H9 (cell line): ENCODE results near the gene SPAG17. TPM values are rescaled to one million over a fixed set of nuclear protein-coding genes. Genes with fewer than 3 reads are reported as not detected.

Source experiments
- DNase-seq: peaks from one replicate; pipeline ENCODE4 v3.0.0-alpha.2; 2017
- H2AFZ ChIP-seq: one replicate; pipeline ENCODE4 v1.6.1; 2013; ENCODE audit warnings: mild to moderate bottlenecking, low read length, control low read depth, moderate library complexity
- H2AK5ac ChIP-seq: 2 replicates; pipeline ENCODE4 v1.6.1; 2013; ENCODE audit warnings: low read length, control low read depth, mixed read lengths; ENCODE audit not compliant: insufficient read length
- H2BK120ac ChIP-seq: one replicate; pipeline ENCODE4 v1.6.1; 2013; ENCODE audit warnings: low read depth, mild to moderate bottlenecking, low read length, control low read depth, inconsistent platforms; ENCODE audit not compliant: poor library complexity, severe bottlenecking
- H2BK12ac ChIP-seq: 2 replicates; pipeline ENCODE4 v1.6.1; 2013; ENCODE audit warnings: low read length, control low read depth, mixed read lengths, low read depth; ENCODE audit not compliant: insufficient read length
- H2BK15ac ChIP-seq: 2 replicates; pipeline ENCODE4 v1.6.1; 2013; ENCODE audit warnings: low read depth, low read length, control low read depth
- H2BK20ac ChIP-seq: one replicate; pipeline ENCODE4 v1.6.1; 2013; ENCODE audit warnings: low read depth, mild to moderate bottlenecking, low read length, control low read depth, inconsistent platforms; ENCODE audit not compliant: poor library complexity, severe bottlenecking
- H2BK5ac ChIP-seq: 2 replicates; pipeline ENCODE4 v1.6.1; 2013; ENCODE audit warnings: low read length, control low read depth, mixed read lengths; ENCODE audit not compliant: insufficient read length
- H3K14ac ChIP-seq: 2 replicates; pipeline ENCODE4 v1.6.1; 2013; ENCODE audit warnings: low read length, control low read depth; ENCODE audit not compliant: insufficient read depth
- H3K18ac ChIP-seq: 2 replicates; pipeline ENCODE4 v1.6.1; 2013; ENCODE audit warnings: low read depth, mild to moderate bottlenecking, mixed read lengths, low read length, control low read depth; ENCODE audit not compliant: insufficient read length
- H3K23ac ChIP-seq: 2 replicates; pipeline ENCODE4 v1.6.1; 2013; ENCODE audit warnings: low read length, control low read depth, mixed read lengths, low read depth; ENCODE audit not compliant: insufficient read length
- H3K23me2 ChIP-seq: 2 replicates; pipeline ENCODE4 v1.6.1; 2013; ENCODE audit warnings: low read depth, mild to moderate bottlenecking, mixed read lengths, low read length, control low read depth; ENCODE audit not compliant: insufficient read length, poor library complexity, severe bottlenecking
- H3K27ac ChIP-seq: 2 replicates; pipeline ENCODE4 v1.5.1; 2013; ENCODE audit warnings: low read length, control low read depth, mixed read lengths, low read depth; ENCODE audit not compliant: insufficient read length
- H3K27me3 ChIP-seq: 2 replicates; pipeline ENCODE4 v1.6.1; 2013; ENCODE audit warnings: low read length, control low read depth, inconsistent platforms; ENCODE audit not compliant: insufficient read depth
- H3K4ac ChIP-seq: 2 replicates; pipeline ENCODE4 v1.6.1; 2013; ENCODE audit warnings: low read depth, mild to moderate bottlenecking, control low read depth, inconsistent platforms, low read length, moderate library complexity
- H3K4me1 ChIP-seq: 2 replicates; pipeline ENCODE4 v1.6.1; 2013; ENCODE audit warnings: low read length, control low read depth, inconsistent platforms; ENCODE audit not compliant: insufficient read depth
- H3K4me2 ChIP-seq: 2 replicates; pipeline ENCODE4 v1.6.1; 2013; ENCODE audit warnings: low read length, control low read depth, mixed read lengths; ENCODE audit not compliant: insufficient read length, insufficient read depth
- H3K56ac ChIP-seq: 2 replicates; pipeline ENCODE4 v1.6.1; 2013; ENCODE audit warnings: low read depth, mild to moderate bottlenecking, mixed read lengths, low read length, control low read depth; ENCODE audit not compliant: insufficient read length
- H3K79me1 ChIP-seq: 2 replicates; pipeline ENCODE4 v1.6.1; 2013; ENCODE audit warnings: low read depth, mild to moderate bottlenecking, moderate library complexity, low read length, control low read depth, inconsistent platforms; ENCODE audit not compliant: insufficient read depth, poor library complexity, severe bottlenecking
- H3K79me2 ChIP-seq: 2 replicates; pipeline ENCODE4 v1.6.1; 2013; ENCODE audit warnings: low read length, control low read depth, inconsistent platforms; ENCODE audit not compliant: insufficient read depth
- H3K9ac ChIP-seq: 2 replicates; pipeline ENCODE4 v1.6.1; 2013; ENCODE audit warnings: low read length, control low read depth, mixed read lengths; ENCODE audit not compliant: insufficient read length; ENCODE audit errors: extremely low read depth
- H3K9me3 ChIP-seq: one replicate; pipeline ENCODE4 v1.6.1; 2013; ENCODE audit warnings: low read depth, low read length, inconsistent platforms; ENCODE audit not compliant: control insufficient read depth
- H3T11ph ChIP-seq: one replicate; pipeline ENCODE4 v1.6.1; 2013; ENCODE audit warnings: mild to moderate bottlenecking, low read length, control low read depth, inconsistent platforms
- H4K20me1 ChIP-seq: one replicate; pipeline ENCODE4 v1.6.1; 2013; ENCODE audit not compliant: control insufficient read depth, insufficient read length, insufficient read depth
- H4K5ac ChIP-seq: 2 replicates; pipeline ENCODE4 v1.6.1; 2013; ENCODE audit warnings: low read depth, mild to moderate bottlenecking, mixed read lengths, low read length, control low read depth; ENCODE audit not compliant: insufficient read length
- H4K8ac ChIP-seq: replicated peaks from 2 replicates; pipeline ENCODE4 v1.6.1; 2013; ENCODE audit warnings: low read length, control low read depth, mixed read lengths, low read depth; ENCODE audit not compliant: insufficient read length
- H4K91ac ChIP-seq: 2 replicates; pipeline ENCODE4 v1.6.1; 2013; ENCODE audit warnings: low read depth, mild to moderate bottlenecking, moderate library complexity, mixed read lengths, low read length, control low read depth; ENCODE audit not compliant: insufficient read length
- H3K27ac Mint-ChIP-seq, 3 experiments: 2 replicates in 2 of 3; 3 replicates in 1 of 3; pipeline ENCODE4 v1.8.0; 2020 to 2021; ENCODE audit warnings: mixed read lengths in 3 of 3, mild to moderate bottlenecking in 1 of 3, moderate library complexity in 1 of 3
- H3K27me3 Mint-ChIP-seq: 2 replicates; pipeline ENCODE4 v1.8.0; 2021; ENCODE audit warnings: low read depth, mild to moderate bottlenecking, moderate library complexity, mixed read lengths
- H3K36me3 Mint-ChIP-seq, 3 experiments: 2 replicates in 2 of 3; 3 replicates in 1 of 3; pipeline ENCODE4 v1.8.0; 2020 to 2021; ENCODE audit warnings: low read depth in 3 of 3, mixed read lengths in 3 of 3; ENCODE audit not compliant: insufficient read depth in 1 of 3
- H3K4me1 Mint-ChIP-seq, 2 experiments: 2 replicates each; pipeline ENCODE4 v1.8.0; 2020; ENCODE audit warnings: mixed read lengths in 2 of 2
- H3K4me3 Mint-ChIP-seq, 2 experiments: 2 replicates in 1 of 2; 3 replicates in 1 of 2; pipeline ENCODE4 v1.8.0; 2020 to 2021; ENCODE audit warnings: mild to moderate bottlenecking in 2 of 2, mixed read lengths in 2 of 2, moderate library complexity in 1 of 2
- H3K9me3 Mint-ChIP-seq, 2 experiments: 2 replicates in 1 of 2; 3 replicates in 1 of 2; pipeline ENCODE4 v1.8.0; 2020; ENCODE audit warnings: mild to moderate bottlenecking in 2 of 2, mixed read lengths in 2 of 2, moderate library complexity in 1 of 2
- WGBS: extraction: QIAGEN DNeasy Blood & Tissue Kit; methylation state at CpG from one replicate; pipeline ENCODE4 v1.1.7; 2013; ENCODE audit warnings: missing lambda C conversion rate, low lambda C conversion rate, mixed read lengths; ENCODE audit not compliant: insufficient read length; ENCODE audit errors: extremely low coverage; 5-methylcytosine and 5-hydroxymethylcytosine counted together
- total RNA-seq: library from RNA; stranded (reverse); gene quantifications from 2 replicates; pipeline ENCODE4 v1.2.1, GENCODE V29; 2021
- TF ChIP-seq, protein P1 (sequence below): fragments of 200-600 bp; sonication (generic); conservative IDR thresholded peaks from 3 replicates; pipeline ENCODE4 v1.8.0; 2021; ENCODE audit warnings: antibody characterized with exemption, mild to moderate bottlenecking

Gene SPAG17
- total RNA-seq, 1 experiment from 2014 or later, result 0.37 TPM

DNA sequence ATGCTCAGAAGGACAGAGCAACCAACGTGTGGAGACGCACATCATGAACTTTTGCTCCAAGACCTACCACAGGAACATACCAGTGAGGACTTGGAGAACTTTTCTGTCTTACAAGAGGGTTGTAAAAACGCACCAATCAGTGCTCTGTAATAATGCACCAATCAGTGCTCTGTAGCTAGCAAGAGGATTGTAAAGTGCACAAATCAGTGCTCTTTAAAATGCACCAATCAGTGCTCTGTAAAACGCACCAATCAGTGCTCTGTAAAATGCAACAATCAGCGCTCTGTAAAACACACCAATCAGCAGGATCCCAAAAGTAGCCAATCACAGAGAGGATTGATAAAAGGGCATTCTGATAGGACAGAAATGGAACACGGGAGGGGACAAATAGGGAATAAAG is 40.4 kb upstream of the SPAG17 start:
- H3K4ac ChIP-seq, result no peak overlapping the region
- H3K4me3 Mint-ChIP-seq, result no peak overlapping the region
- no peak overlapping the region for H2BK12ac ChIP-seq
- no peaks in the 10 kb centered on the region for H3K9me3 ChIP-seq
- no peak overlapping the region for H3K14ac ChIP-seq
- H3K27ac ChIP-seq, result no peak overlapping the region
- H3K27ac Mint-ChIP-seq, result no peak overlapping the region; a peak in 1 of 7 replicates
- H3K4me2 ChIP-seq, result no peak overlapping the region
- no CpG with 5 or more reads among the region's 6 CpGs for WGBS
- no peaks in the 10 kb centered on the region for H4K20me1 ChIP-seq
- H4K8ac ChIP-seq, result no peak overlapping the region
- no peak overlapping the region for H3K9ac ChIP-seq
- H3K27me3 ChIP-seq, result no peaks in the 10 kb centered on the region
- TF ChIP-seq, protein P1, sequence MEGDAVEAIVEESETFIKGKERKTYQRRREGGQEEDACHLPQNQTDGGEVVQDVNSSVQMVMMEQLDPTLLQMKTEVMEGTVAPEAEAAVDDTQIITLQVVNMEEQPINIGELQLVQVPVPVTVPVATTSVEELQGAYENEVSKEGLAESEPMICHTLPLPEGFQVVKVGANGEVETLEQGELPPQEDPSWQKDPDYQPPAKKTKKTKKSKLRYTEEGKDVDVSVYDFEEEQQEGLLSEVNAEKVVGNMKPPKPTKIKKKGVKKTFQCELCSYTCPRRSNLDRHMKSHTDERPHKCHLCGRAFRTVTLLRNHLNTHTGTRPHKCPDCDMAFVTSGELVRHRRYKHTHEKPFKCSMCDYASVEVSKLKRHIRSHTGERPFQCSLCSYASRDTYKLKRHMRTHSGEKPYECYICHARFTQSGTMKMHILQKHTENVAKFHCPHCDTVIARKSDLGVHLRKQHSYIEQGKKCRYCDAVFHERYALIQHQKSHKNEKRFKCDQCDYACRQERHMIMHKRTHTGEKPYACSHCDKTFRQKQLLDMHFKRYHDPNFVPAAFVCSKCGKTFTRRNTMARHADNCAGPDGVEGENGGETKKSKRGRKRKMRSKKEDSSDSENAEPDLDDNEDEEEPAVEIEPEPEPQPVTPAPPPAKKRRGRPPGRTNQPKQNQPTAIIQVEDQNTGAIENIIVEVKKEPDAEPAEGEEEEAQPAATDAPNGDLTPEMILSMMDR, result no peak
- no peak overlapping the region for H3K18ac ChIP-seq
- no peaks in the 10 kb centered on the region; a peak in 2 of 5 replicates for H3K9me3 Mint-ChIP-seq
- H3T11ph ChIP-seq, result no peak overlapping the region
- no peak overlapping the region for H2BK5ac ChIP-seq
- H2AFZ ChIP-seq, result no peak overlapping the region
- H3K56ac ChIP-seq, result no peak overlapping the region
- no peaks in the 10 kb centered on the region for H3K23me2 ChIP-seq
- no peak overlapping the region for H2AK5ac ChIP-seq
- peaks cover 4 to 6% of the 10 kb centered on the region in 2 experiments; a peak in 2 of 4 replicates for H3K4me1 Mint-ChIP-seq
- DNase-seq, result no peak
- H3K79me1 ChIP-seq, result no peaks in the 10 kb centered on the region
- no peaks in the 10 kb centered on the region for H3K4me1 ChIP-seq
- no peaks in the 10 kb centered on the region; a peak in 1 of 7 replicates for H3K36me3 Mint-ChIP-seq
- H2BK15ac ChIP-seq, result no peak overlapping the region
- H4K91ac ChIP-seq, result no peak overlapping the region
- no peak overlapping the region for H3K23ac ChIP-seq
- no peak overlapping the region for H2BK120ac ChIP-seq
- H3K27me3 Mint-ChIP-seq, result no peaks in the 10 kb centered on the region; the same call in none of the 2 replicates
- H3K79me2 ChIP-seq, result no peaks in the 10 kb centered on the region
- no peak overlapping the region for H4K5ac ChIP-seq
- H2BK20ac ChIP-seq, result no peak overlapping the region
